Adipocyte (in vitro differentiated cells): Measurements from ENCODE around the gene NCKAP5.

Source experiments
- DNase-seq: peaks from one replicate; pipeline ENCODE4 v3.0.0-alpha.2; 2015; ENCODE audit warnings: low read depth
- H3K27me3 ChIP-seq: replicated peaks from 2 replicates; pipeline ENCODE4 v1.7.0; 2013; ENCODE audit warnings: mild to moderate bottlenecking, low read length, moderate library complexity; ENCODE audit not compliant: control insufficient read depth, insufficient read depth
- H3K36me3 ChIP-seq: 2 replicates; pipeline ENCODE4 v1.7.0; 2013; ENCODE audit warnings: low read length, mild to moderate bottlenecking, moderate library complexity; ENCODE audit not compliant: control insufficient read depth, insufficient read depth, severe bottlenecking
- H3K4me1 ChIP-seq: 2 replicates; pipeline ENCODE4 v1.7.0; 2013; ENCODE audit warnings: mild to moderate bottlenecking, low read length, moderate library complexity; ENCODE audit not compliant: control insufficient read depth, insufficient read depth
- H3K4me3 ChIP-seq: 2 replicates; pipeline ENCODE4 v1.7.0; 2013; ENCODE audit warnings: mild to moderate bottlenecking, low read length, moderate library complexity
- H3K9ac ChIP-seq: 2 replicates; pipeline ENCODE4 v1.7.0; 2013; ENCODE audit warnings: mild to moderate bottlenecking, low read length, moderate library complexity
- H3K9me3 ChIP-seq: 2 replicates; pipeline ENCODE4 v1.7.0; 2013; ENCODE audit warnings: mild to moderate bottlenecking, low read length, moderate library complexity; ENCODE audit not compliant: control insufficient read depth

NCKAP5 gene

DNA sequence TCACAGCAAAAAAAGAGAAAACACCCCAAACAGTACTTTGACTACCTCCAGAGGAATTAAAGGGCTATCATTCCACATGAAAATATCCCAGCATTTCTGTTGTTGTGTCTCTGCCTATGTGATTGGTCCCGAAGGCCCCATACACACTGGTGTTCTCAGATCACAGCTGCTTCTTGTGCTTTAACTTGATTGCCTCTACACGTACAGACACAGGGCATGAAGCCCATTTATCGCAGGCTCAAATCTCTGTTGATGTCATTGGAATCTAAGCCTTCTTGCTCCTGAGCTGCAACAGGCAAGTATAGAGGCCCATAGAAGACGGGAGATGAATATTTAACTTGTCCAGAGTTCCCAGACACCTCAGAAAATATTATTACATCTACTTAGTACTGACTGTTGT, 405.2 kb downstream of the NCKAP5 start:
- Histone ChIP-seq H3K9me3 (no peaks in the 10 kb centered on the region), H3K4me1 (no peaks in the 10 kb centered on the region), H3K4me3 (no peak overlapping the region), H3K27me3 (no peaks in the 10 kb centered on the region), H3K36me3 (no peaks in the 10 kb centered on the region), H3K9ac (no peak overlapping the region)
- no peak for DNase-seq

DNA sequence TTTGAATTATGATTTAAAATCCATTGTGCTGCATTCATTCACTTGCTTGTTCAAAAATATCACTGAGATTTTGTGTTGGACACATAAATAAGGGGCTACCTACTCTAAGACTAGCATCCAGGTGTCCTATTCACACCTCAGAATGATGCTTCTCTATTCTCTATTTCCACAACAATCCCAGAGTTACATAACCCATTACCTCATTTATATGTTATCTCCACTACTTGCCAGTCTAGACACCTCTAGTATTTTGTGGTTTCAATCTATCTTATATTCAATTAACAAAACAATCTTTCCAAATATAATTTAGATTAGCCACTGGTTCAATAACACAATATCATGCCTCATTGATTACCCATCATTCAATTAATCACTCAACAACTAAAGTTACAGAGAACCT, 409.8 kb downstream of the NCKAP5 start:
- no peak for DNase-seq
- no peaks in the 10 kb centered on the region for H3K27me3 ChIP-seq
- no peaks in the 10 kb centered on the region for H3K4me1 ChIP-seq
- H3K4me3 ChIP-seq: no peak overlapping the region
- H3K36me3 ChIP-seq: no peaks in the 10 kb centered on the region
- H3K9me3 ChIP-seq: peaks cover 5% of the 10 kb centered on the region
- H3K9ac ChIP-seq: no peak overlapping the region

DNA sequence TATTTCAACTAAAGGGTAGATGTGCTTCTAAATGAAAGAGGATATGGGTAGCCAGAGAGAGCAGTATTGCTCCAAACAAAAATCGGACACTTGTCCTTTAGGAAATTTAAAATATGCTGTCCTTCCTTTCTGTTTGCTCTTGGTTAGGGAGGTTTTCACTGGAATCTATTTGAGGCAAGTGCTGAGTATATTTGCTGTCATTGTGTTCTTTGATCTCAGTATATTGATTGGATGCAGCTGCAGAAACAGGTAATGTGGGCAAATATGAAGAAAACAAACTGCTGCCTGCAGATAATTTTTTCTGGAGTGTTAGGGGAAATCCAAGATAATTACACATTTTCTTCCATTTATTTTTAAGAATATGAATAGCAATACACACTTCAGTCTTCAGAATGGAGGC, 410.2 kb downstream of the NCKAP5 start:
- DNase-seq: no peak
- H3K9me3 ChIP-seq: peaks cover 5% of the 10 kb centered on the region
- no peaks in the 10 kb centered on the region for H3K27me3 ChIP-seq
- H3K36me3 ChIP-seq: no peaks in the 10 kb centered on the region
- no peak overlapping the region for H3K9ac ChIP-seq
- no peak overlapping the region for H3K4me3 ChIP-seq
- no peaks in the 10 kb centered on the region for H3K4me1 ChIP-seq

DNA sequence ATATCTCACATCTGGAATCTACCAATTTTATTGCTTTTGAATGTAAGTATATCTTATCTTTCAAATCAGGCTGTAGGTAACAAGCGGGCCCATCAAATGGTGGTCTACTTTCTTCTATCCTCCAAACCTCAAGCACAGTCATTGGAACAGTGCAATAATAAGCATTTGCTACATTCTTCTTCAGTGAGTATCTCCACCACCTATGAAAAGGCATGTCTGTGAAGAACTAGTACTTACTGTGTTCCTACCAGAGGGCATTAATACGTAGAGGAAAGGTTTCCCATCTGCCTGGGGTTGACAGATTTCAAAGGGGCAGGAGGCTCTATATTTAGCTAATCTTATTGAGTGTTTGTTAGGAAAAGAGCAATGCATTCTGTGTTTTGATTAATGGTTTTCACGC, 411.1 kb downstream of the NCKAP5 start:
- no peak for DNase-seq
- Histone ChIP-seq H3K9me3 (peaks cover 5% of the 10 kb centered on the region), H3K27me3 (no peaks in the 10 kb centered on the region), H3K4me1 (no peaks in the 10 kb centered on the region), H3K4me3 (no peak overlapping the region), H3K9ac (no peak overlapping the region), H3K36me3 (no peaks in the 10 kb centered on the region)

DNA sequence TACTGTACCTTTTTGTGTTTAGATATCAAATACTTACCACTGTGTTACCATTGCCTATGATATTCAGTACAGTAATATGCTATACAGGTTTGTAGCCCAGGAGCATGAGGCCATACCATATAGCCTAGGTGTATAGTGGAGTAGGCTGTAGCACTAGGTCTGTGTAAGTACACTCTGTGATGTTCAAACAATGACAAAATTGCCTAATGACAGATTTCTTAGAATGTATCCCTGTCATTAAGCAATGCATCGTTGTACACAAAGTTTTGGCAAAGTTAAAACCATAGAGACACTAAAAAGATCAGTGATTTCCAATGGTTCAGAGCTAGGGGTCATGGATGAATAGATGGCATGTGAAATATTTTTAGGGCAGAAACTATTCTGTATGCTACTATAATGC, 415.5 kb downstream of the NCKAP5 start:
- Histone ChIP-seq H3K9me3 (peaks cover 5% of the 10 kb centered on the region), H3K4me1 (no peaks in the 10 kb centered on the region), H3K27me3 (no peaks in the 10 kb centered on the region), H3K9ac (no peak overlapping the region), H3K36me3 (no peaks in the 10 kb centered on the region), H3K4me3 (no peak overlapping the region)
- DNase-seq: no peak

DNA sequence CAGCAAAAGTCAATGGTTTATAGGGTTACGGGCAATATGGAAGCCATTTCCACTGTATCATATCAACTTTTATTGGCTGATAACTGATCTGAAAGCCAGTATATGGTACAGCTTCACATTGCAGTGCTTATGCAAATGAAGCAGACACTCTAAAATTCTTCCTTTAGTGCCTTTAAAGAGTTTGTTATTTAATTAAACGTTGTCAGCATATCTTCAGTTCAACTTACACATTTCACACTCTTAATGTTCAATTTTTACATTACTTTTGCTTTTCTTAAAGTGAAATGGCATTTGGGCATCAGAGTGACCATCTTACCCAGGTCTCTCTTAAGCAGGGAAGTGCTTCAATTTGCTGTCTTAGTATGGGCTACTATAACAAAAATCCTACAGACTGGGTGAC, 420.1 kb downstream of the NCKAP5 start:
- H3K36me3 ChIP-seq: no peaks in the 10 kb centered on the region
- no peak overlapping the region for H3K9ac ChIP-seq
- no peak for DNase-seq
- H3K4me3 ChIP-seq: no peak overlapping the region
- H3K27me3 ChIP-seq: no peaks in the 10 kb centered on the region
- no peaks in the 10 kb centered on the region for H3K9me3 ChIP-seq
- H3K4me1 ChIP-seq: no peaks in the 10 kb centered on the region

DNA sequence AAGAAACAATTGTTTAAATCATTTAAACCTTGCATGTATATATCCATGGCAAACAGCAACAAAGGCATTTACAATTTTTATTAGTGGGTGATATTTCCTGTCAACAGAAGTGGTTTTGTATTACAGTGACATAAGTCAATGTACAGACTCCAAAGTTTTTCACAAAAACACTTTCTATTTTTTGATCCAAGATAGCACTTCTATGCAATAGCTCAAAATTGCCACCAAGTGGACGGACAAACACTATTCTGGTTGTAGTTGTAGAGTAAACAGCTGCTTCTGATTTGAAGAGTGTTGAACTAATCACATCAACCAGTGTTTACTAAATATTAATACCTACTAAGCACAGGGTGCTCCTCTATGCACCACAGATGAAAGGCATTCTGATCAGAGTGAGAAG, 421.4 kb downstream of the NCKAP5 start:
- Histone ChIP-seq H3K36me3 (no peaks in the 10 kb centered on the region), H3K9ac (no peak overlapping the region), H3K9me3 (no peaks in the 10 kb centered on the region), H3K4me1 (no peaks in the 10 kb centered on the region), H3K27me3 (no peaks in the 10 kb centered on the region), H3K4me3 (no peak overlapping the region)
- peak; percentile 6 for DNase-seq

DNA sequence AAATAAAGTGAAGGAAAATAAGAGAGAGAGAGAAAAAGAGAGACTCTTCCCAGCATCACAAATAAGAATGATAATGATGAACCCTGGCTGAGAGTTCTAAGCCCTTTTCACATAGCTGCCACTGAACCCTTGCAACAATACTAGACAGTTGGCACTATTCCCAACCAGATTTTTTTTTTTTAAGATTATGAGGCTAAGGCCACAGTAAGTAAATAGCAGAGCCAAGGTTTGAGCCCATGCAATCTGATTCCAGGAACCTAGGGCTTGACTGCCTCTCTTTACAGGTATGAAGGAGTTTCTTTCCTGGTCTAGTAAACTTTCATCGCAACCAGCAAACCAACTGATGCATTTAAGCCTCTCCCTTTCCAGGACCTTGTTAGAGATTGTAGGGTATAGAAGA, 424.6 kb downstream of the NCKAP5 start:
- H3K36me3 ChIP-seq: no peaks in the 10 kb centered on the region
- no peaks in the 10 kb centered on the region for H3K9me3 ChIP-seq
- DNase-seq: no peak
- H3K27me3 ChIP-seq: no peaks in the 10 kb centered on the region
- H3K4me3 ChIP-seq: no peak overlapping the region
- H3K9ac ChIP-seq: no peak overlapping the region
- H3K4me1 ChIP-seq: no peaks in the 10 kb centered on the region

DNA sequence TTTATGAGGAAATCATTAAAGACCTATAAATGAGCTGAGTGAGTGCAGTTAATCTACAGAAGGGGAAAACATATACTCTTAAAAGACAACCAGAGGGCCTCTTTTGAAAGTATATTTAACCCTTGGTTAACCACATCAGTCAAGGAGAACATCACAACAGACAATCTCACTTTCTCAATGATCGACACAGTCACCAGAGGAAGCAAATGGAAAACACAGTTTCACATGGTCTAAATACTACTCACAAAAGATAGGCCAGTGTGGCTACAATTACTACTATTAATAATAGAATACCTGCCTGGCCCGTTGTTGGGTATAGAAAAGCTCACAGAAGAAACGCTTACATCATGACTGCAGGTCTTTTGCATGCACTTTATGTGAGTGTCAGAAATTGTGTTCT, 426.2 kb downstream of the NCKAP5 start:
- DNase-seq: no peak
- Histone ChIP-seq H3K9me3 (no peaks in the 10 kb centered on the region), H3K4me1 (no peaks in the 10 kb centered on the region), H3K4me3 (no peak overlapping the region), H3K27me3 (no peaks in the 10 kb centered on the region), H3K9ac (no peak overlapping the region), H3K36me3 (no peaks in the 10 kb centered on the region)

DNA sequence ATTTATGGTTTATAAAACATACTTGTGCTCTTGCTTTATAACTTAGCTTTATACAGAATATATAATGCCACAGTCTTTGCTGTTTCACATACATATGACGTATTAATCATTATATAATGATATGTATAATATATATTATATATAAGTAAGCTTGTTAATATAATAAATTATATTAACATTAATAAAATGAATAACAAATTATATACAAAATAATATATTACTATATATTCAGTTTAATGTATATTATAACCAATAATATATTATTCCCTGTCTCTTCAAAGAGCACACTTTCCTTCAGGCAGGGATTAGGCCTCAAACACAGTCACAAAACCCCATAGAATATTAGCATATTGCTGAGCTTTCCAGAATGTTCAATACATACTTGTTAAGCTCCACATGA, 427.6 kb downstream of the NCKAP5 start:
- no peak for DNase-seq

DNA sequence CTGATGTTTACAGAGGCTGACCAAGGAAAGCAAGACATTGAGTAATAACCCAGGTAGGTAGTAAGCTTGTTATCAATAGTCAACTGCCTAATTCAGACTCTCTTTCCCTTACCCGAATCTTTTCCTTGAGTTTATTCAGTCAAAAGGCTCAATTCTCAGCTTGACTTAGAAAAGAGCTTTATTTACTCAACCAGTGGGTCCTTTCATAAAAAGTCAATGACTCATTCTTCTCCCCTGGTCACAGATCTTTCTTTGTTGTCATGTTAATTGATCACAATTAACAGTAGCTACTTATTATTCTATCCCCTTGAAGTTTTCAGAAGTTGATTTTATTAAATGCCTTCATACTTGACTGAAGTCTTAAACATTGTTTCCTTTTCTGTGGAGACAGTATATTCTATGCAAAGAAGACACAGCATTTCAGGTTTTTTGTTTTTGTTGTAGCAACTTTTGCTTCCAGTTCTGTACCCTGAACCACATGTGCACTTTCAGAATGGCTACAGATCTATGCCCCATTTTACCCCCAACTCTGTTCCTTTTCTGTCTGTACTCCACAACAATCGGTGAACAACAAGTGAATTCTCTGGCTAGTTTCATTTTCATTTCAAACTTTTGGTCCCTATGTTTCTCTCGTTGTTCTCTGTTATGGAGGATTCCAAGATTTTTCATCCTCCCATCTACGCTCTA, 428.3 kb downstream of the NCKAP5 start:
- H3K9me3 ChIP-seq: no peaks in the 10 kb centered on the region
- no peaks in the 10 kb centered on the region for H3K4me1 ChIP-seq
- H3K27me3 ChIP-seq: no peaks in the 10 kb centered on the region
- H3K36me3 ChIP-seq: no peaks in the 10 kb centered on the region
- no peak for DNase-seq
- H3K4me3 ChIP-seq: no peak overlapping the region
- H3K9ac ChIP-seq: no peak overlapping the region

More for the DNA sequence above, 427.6 kb downstream of the NCKAP5 start:
- Histone ChIP-seq H3K4me3 (no peak overlapping the region), H3K27me3 (no peaks in the 10 kb centered on the region), H3K36me3 (no peaks in the 10 kb centered on the region), H3K9ac (no peak overlapping the region), H3K4me1 (no peaks in the 10 kb centered on the region), H3K9me3 (no peaks in the 10 kb centered on the region)

DNA sequence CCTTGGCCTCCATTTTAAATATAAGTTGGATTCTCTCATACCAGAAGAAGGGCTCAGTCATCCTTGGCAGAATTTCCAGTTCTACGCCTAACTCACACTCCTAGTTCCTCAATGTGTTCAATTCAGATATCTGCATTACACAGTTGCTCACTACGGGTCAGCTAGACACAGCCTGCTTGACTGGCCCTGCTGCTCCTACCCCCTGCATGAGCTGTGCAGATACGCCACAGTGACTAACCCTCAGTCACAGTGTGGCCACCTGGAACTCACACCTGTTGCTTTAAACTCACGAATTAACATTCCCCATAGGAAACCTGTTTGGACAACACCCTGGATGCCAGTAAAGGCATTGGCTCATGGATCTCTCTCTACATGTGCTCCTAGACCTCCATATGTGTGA, 429.6 kb downstream of the NCKAP5 start:
- Histone ChIP-seq H3K9me3 (no peaks in the 10 kb centered on the region), H3K4me1 (no peaks in the 10 kb centered on the region), H3K36me3 (no peaks in the 10 kb centered on the region), H3K9ac (no peak overlapping the region), H3K4me3 (no peak overlapping the region), H3K27me3 (no peaks in the 10 kb centered on the region)
- DNase-seq: no peak
